Measurements from ENCODE around the gene MMP15.
"Not testable (repeated sequence)": the region's sequence is repeated elsewhere in the genome, so short reads cannot be mapped to it uniquely, and the experiment has no call there.

Gene MMP15

DNA sequence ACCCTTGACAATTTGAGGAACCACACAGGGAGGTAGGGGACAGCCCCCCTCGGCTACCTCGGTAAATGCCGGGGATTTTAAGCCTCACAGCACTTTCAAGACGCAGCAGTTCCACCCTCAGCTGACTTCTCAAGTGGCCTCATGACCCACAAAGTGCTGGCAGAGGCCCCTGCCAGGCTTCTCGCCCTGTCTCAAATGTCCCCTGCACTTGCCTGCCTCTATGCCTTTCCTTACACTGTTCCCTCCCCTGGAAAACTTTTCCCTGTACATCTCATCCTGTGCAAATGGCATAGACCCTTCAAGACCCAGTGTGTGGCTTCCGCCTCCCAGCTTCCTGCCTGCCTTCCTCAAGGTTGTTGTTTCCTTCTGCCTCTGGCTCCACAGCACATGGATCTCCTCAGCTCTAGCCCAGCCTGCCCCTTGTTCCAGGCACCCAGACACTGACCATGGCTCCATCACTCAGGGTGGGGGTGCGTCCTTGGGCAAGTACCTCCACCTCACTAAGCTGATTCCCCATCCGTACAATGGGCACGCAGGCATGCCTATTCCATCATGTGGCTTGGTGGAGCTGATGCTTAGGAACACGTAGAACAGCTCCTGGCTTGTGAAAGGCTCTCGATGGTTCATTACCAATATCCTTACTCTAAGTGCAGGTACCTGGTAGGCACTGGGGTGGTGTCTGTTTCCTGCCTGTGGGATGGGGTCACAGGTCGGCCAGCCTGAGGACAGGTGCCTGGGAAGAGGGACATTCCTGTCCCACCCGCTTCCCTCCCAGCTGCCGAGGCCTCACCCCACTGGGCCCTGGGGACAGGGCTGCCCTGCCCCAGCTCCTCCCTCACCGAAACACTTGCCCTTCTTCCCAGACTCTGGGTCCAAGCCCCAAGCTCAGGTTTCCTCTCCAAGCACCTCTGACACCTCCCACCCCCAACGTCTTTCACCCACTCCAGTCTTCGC is 24.0 kb downstream of the MMP15 start:
- DNase-seq, result no peak

DNA sequence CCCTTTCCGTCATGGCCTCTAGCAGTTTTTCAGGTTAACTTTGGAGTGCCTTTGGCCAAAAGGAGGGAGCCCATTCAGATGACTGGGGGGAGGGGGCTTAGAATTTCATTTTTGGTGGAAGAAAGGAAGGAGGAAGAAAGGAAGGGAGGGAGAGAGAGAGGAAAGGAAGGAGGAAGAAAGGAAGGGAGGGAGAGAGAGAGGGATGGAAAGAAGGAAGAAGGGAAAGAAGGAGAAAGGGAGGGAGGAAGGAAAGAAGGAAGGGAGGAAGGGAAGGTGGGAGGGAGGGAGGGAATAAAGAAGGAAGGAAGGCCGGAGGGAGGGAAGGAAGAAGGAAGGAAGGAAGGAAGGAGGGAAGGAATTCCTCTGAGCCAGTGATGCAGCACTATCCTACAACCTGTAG is 25.7 kb downstream of the MMP15 start:
- no peak for DNase-seq

GRCh38 chr16:58051821-58052603 is 26.5 kb downstream of the MMP15 start:
- no peak for DNase-seq

DNA sequence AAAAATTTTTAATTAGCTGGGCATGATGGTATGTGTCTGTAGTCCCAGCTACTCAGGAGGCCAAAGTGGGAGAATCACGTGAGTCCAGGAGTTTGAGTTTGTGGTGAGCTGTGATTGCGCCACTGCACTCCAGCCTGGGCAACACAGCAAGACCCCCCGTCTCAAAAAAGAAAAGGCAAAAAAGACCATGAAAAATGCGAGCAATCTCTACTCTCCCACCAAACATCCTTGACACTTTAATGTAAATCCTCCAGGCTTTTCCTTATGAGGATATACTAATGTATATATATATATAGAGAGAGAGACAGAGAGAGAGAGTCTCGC is 28.1 kb downstream of the MMP15 start:
- no peak for DNase-seq

DNA sequence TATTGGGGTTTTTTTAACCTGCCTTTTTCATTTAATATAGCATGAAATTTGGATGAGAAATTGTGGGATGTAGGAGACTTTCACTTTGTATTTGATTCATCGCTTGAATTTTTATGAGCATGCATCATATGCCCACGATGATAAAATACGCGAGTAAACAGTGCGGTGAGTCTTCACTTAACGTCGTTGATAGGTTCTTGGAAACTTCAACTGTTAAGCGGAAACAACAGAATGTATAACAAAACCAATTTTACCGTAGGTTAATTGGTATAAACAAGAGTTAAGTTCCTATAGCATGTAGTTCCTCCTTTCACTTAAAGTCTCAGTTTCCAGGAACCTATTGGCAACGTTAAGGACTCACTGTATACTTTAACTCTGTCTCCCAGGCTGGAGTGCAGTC is 28.7 kb downstream of the MMP15 start:
- no peak for DNase-seq

GRCh38 chr16:58056580-58056979 is 31.0 kb downstream of the MMP15 start:
- no peak for DNase-seq

DNA sequence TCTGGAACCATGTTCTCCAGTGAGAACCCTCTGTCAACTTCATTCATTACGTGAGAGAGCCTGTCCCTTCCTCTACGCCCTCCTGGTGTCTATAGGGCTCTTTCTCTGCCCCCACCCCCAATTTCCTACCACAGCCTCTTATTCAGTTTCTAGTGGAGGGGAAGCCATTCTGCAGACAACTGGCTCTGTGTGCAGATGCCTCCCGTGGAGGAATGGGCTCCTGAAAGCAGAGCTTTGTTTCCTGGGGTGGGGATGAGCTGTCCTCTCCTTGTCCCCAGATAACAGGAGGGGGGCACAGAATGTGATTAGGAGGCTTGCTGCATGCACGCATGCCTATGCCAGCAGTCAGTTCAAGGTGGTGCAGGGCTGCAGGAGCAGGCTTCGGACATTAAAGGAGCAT is 31.6 kb downstream of the MMP15 start:
- DNase-seq, result no peak

DNA sequence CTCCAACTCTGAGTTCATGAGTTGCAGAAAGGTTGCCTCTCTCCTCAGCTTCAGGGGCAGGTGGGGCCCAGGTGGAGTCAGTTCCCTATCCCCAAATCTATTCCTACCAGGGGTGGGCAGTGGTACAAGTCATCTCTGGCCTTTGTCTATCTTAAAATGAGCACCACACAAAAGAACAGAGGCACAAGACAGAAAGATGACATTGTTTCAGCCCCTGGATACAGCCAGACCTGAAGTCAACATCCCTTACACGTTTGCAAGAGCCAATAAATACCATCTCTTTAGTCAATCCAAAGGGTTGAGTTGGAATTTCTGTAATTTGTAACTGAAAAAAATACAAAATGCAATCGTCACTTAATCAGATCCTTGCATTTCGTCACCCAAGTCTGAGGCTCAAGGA is 32.2 kb downstream of the MMP15 start:
- no peak for DNase-seq

DNA sequence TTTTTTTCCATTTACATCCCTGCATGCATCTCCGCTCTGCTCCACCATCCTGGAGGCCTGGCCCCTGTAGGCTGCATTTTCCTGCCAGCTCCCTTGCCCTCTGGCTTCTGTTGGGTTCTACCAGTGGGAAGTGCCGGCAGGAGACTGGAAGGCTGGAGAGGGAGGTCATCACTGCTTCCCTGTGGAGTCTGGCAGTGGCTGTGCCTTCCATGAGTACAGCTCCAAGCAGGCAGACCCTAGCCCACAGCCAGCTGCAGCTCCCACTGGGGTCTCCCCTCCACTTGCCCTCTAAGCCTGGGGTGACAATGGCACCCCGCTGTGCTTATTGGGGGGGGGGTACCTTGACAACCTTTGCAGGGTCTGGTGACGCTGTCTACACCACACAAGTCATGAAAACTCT is 37.3 kb downstream of the MMP15 start:
- DNase-seq, result no peak

DNA sequence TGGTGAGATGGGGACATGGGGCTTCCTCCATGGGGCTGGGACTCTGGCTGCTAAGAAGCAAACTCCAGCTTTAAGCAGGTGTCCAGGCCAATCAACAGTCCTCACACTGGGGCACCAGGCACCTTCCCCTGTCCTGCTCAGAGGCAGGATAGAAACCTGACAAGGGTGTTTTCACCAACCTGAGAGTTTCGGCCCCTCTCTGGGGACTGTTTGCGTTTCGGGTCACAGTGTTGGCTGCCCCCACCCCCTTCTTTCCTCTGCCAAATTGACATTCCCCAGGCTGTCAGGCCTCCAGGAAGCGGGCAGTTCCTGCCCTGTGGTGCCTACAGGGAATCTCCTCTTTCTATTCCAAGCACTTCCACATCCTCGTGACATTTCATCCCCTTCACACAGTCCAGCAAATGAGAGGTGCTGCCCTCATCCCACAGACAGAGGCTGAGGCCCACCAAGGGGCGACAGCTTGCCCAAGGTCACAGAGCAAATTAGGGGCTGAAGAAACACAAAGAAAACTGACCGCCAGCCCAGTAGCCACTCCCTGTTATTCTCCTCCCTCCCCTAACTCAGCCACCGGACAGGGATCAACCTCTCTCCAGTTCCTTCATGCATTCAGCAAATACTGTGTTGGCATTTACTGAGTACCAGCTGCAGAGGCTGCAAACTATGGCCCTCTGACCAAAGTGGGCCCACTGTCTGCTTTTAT is 38.0 kb downstream of the MMP15 start:
- DNase-seq, result no peak

GRCh38 chr16:58070585-58070984 is 45.0 kb downstream of the MMP15 start:
- no peak for DNase-seq

DNA sequence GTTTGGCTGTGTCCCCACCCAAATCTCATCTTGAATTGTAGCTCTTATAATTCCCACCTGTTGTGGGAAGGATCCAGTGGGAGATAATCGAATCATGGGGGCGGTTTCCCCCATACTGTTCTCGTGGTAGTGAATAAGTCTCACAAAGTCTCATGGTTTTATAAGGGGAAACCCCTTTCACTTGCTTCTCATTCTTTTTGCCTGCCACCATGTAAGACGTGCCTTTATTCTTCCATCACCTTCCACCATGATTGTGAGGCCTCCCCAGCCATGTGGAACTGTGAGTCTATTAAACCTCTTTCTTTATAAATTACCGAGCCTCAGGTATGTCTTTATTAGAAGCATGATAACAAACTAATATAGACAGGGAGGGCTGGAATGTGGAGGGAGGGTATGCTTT is 46.6 kb downstream of the MMP15 start:
- DNase-seq, result not testable (repeated sequence)

DNA sequence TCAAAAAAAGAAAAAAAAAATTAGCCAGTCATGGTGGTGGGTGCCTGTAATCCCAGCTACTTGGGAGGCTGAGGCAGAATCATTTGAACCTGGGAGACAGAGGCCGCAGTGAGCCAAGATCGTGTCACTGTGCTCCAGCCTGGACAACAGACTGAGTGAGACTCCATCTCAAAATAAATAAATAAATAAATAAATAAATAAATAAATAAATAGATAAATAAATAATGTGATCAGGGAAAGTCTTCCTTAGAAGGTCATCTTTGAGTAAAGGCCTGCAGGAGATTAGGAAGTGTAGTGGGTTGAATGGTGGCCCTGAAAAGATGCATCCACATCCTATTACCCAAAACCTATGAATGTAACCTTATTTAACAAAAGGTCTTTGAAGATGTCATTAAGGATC is 47.5 kb downstream of the MMP15 start:
- DNase-seq, result not testable (repeated sequence)

DNA sequence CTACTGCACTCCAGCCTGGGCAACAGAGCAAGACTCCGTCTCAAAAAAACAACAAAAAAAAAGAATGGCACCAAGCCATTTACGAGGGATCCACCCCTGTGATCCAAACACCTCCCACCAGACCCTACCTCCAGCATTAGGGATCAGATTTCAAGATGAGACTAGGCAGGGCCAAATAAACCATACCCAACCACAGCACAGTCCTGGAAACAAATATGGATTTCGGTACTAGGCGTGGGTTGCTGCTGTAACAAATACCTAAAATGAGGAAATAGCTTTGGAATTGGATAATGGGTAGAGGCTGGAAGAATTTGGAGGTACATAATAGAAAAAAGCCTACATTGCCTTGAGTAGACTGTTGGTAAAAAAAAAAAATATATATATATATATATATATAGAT is 49.1 kb downstream of the MMP15 start:
- no peak for DNase-seq

GRCh38 chr16:58076514-58076913 is 51.0 kb downstream of the MMP15 start:
- DNase-seq, result no peak

DNA sequence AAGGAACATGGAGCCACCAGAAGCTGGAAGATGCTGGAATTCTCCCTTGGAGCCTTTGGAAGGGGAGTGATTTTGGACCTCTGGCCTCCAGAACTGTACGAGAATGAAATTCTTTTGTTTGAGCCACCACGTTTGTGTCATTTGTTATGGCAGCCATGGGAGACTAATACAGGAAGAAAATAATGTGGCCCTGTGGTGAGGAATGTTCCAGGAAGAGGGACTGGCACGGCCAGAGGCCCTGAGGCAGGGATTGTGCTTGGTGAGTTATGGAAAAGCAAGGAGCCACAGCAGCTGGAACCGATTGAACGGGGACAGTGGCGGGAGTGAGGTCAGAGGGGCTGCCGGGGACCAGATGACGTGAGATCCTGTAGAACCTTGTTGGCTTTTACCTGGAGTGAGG is 52.2 kb downstream of the MMP15 start:
- no peak for DNase-seq

DNA sequence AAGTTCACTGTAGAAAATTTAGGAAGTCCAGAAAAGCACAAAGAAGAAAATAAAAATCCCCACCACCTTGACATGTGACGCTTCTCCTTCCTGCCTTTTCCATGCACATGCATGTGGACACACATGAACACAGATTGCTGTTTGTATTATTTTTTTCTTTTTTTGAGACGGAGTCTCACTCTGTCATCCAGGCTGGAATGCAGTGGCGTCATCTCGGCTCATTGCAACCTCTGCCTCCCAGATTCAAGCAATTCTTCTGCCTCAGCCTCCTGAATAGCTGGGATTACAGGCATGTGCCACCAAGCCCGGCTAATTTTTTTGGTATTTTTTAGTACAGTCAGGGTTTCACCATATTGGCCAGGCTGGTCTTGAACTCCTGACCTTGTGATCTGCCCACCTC is 55.1 kb downstream of the MMP15 start:
- not testable (repeated sequence) for DNase-seq

- no peak for DNase-seq
These were observed 56.8 kb downstream of the MMP15 start for GRCh38 chr16:58082381-58082780.

GRCh38 chr16:58084635-58085034 is 59.1 kb downstream of the MMP15 start:
- no peak for DNase-seq

DNA sequence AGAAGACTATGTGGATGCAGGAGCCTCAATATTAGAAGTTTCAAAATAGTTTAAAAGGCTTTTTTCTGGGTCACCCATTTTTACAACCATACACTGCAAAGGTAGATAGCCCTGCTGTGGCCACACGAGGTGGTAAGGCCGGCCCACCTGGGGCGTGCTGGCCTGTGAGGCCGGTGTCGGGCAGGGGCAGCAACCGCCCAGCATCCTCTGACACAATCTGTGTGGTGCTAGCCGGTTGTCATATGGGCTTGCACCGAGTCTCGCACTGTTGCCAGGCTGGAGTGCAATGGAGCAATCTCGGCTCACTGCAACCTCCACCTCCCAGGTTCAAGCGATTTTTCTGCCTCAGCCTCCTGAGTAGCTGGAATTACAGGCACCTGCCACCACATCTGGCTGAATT is 59.6 kb downstream of the MMP15 start:
- no peak for DNase-seq

DNA sequence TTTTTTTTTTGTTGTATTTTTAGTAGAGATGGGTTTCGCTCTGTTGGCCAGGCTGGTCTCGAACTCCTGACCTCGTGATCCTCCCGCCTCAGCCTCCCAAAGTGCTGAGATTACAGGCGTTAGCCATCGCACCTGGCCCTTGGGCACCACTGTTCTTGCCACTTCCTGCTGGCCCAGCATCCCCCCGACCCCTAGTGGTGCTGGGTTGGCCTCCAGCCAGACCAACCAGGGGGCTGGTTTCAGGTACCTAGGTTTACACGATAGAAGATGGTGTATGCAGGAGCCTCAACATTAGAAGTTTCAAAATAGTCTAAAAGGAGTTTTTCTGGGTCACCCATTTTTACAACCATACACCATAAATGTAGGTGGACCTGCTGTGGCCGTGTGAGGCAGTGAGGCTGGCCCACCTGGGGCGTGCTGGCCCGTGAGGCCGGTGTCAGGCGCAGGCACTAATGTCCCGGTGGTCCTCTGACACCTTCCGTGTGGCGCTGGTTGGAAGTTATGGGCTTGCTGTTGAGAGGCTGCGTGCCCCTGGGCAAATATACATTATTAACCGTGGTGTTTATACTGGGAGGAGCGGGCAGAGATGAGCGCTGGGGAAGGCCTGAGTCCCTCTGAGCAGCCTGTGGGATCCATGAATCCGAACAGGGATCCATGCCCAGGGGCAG is 60.2 kb downstream of the MMP15 start:
- no peak for DNase-seq

GRCh38 chr16:58086381-58087208 is 61.0 kb downstream of the MMP15 start:
- DNase-seq, result no peak
